Tibial nerve (tissue), 4 donors: ENCODE results near the gene COPZ1.

ENCODE experiments used
- CTCF ChIP-seq, 5 experiments: fragments of 200-600 bp in 3 of 5; fragments of 450-650 bp in 2 of 5; sonication (generic) in 3 of 5; IDR thresholded peaks; one replicate each; pipeline ENCODE4 v1.5.1; 2016 to 2019; ENCODE audit warnings: antibody characterized with exemption in 5 of 5, mild to moderate bottlenecking in 3 of 5, moderate library complexity in 2 of 5
- EP300 ChIP-seq, 2 donors: sonication (generic); formaldehyde crosslinking; IDR thresholded peaks; one replicate each; pipeline ENCODE4 v1.6.1; 2017; ENCODE audit warnings: antibody characterized with exemption in 2 of 2, mild to moderate bottlenecking in 1 of 2
- POLR2A ChIP-seq, 2 donors: fragments of 450-650 bp; IDR thresholded peaks; one replicate each; pipeline ENCODE4 v1.6.1; 2017; ENCODE audit warnings: antibody characterized with exemption in 2 of 2, mild to moderate bottlenecking in 2 of 2, moderate library complexity in 2 of 2

- TF ChIP-seq CTCF (IDR thresholded peaks at IDR 0.05) (no peak), POLR2A (IDR thresholded peaks at IDR 0.05) (no peak), EP300 (IDR thresholded peaks at IDR 0.05) (no peak)
These were observed 4.8 kb downstream of the COPZ1 start for GRCh38 chr12:54329759-54330158.
